B cell (primary cell): ENCODE measurements around the gene MTO1. TPM values are rescaled to one million over a fixed set of nuclear protein-coding genes. Genes with fewer than 3 reads are reported as not detected.

Experiments used
- ATAC-seq: fragments of 200-7000 bp; cut with Tn5 transposase; one replicate; pipeline ENCODE4 v1.10.0; 2021; ENCODE audit warnings: low read depth, mild to moderate bottlenecking, moderate number of reproducible peaks, moderate library complexity
- CTCF ChIA-PET: fragments of 350-600 bp; sonication (Branson Sonifier 250); formaldehyde crosslinking; loops from one replicate; lab custom pipeline; 2021; ENCODE audit warnings: antibody characterized with exemption, inconsistent platforms; lab: Charles Lee
- POLR2A ChIA-PET: fragments of 350-600 bp; sonication (Branson Sonifier 250); formaldehyde crosslinking; loops from one replicate; lab custom pipeline; 2021; ENCODE audit warnings: antibody characterized with exemption; lab: Charles Lee
- DNase-seq: peaks from one replicate; pipeline ENCODE4 v3.0.0; 2013
- H2AFZ ChIP-seq: 2 replicates; pipeline ENCODE4 v1.6.1; 2012; ENCODE audit warnings: mild to moderate bottlenecking, low read depth, low read length; ENCODE audit not compliant: insufficient read depth, poor library complexity, severe bottlenecking
- H3K27ac ChIP-seq, 2 donors: 1 replicate in 1 of 2; 2 replicates in 1 of 2; pipeline ENCODE4 v1.5.1; 2012 to 2013; ENCODE audit warnings: low read length in 2 of 2, mild to moderate bottlenecking in 2 of 2, moderate library complexity in 1 of 2
- H3K27me3 ChIP-seq, 4 experiments: fragments of 200-600 bp in 1 of 4; sonication (generic) in 1 of 4; replicated peaks in 1 of 4; 1 replicate in 2 of 4; 2 replicates in 2 of 4; pipeline versions ENCODE4 v1.6.1 to v1.7.0; 2013 to 2016; ENCODE audit warnings: low read length in 3 of 4, mild to moderate bottlenecking in 2 of 4, mixed read lengths in 1 of 4, moderate library complexity in 1 of 4; ENCODE audit not compliant: insufficient read depth in 4 of 4, control insufficient read depth in 3 of 4; ENCODE audit errors: control extremely low read depth in 1 of 4
- H3K36me3 ChIP-seq, 2 experiments: replicated peaks in 1 of 2; 1 replicate in 1 of 2; 2 replicates in 1 of 2; pipeline versions ENCODE4 v1.6.1 to v1.7.1; 2013; ENCODE audit warnings: low read length in 1 of 2; ENCODE audit not compliant: insufficient read depth in 2 of 2, control insufficient read depth in 1 of 2; ENCODE audit errors: control extremely low read depth in 1 of 2, extremely low read depth in 1 of 2
- H3K4me1 ChIP-seq, 2 donors: fragments of 200-600 bp in 1 of 2; sonication (generic) in 1 of 2; 1 replicate in 1 of 2; 2 replicates in 1 of 2; pipeline versions ENCODE4 v1.5.1 to v1.6.1; 2013 to 2017; ENCODE audit warnings: low read length in 2 of 2; ENCODE audit not compliant: control insufficient read depth in 2 of 2, insufficient read depth in 2 of 2
- H3K4me2 ChIP-seq: replicated peaks from 2 replicates; pipeline ENCODE3; 2012; ENCODE audit warnings: mild to moderate bottlenecking, low read depth, low read length; ENCODE audit not compliant: poor library complexity, severe bottlenecking
- H3K4me3 ChIP-seq, 5 experiments: fragments of 200-600 bp in 1 of 5; sonication (generic) in 1 of 5; 1 replicate in 3 of 5; 2 replicates in 2 of 5; pipeline versions ENCODE4 v1.5.1 to v1.7.0; 2011 to 2016; ENCODE audit warnings: low read length in 4 of 5, mild to moderate bottlenecking in 4 of 5, low read depth in 2 of 5, control low read depth in 1 of 5, moderate library complexity in 1 of 5; ENCODE audit not compliant: insufficient read depth in 1 of 5; ENCODE audit errors: control extremely low read depth in 1 of 5, extremely low read depth in 1 of 5
- H3K79me2 ChIP-seq: fragments of 200-600 bp; sonication (generic); one replicate; pipeline ENCODE4 v1.6.0; 2016; ENCODE audit warnings: low read length; ENCODE audit not compliant: control insufficient read depth, insufficient read depth
- H3K9ac ChIP-seq: fragments of 200-600 bp; sonication (generic); 2 replicates; pipeline ENCODE4 v1.6.1; 2017; ENCODE audit warnings: mild to moderate bottlenecking, low read length, moderate library complexity
- H3K9me3 ChIP-seq, 3 donors: one replicate each; pipeline versions ENCODE4 v1.6.1 to v1.7.1; 2013; ENCODE audit warnings: low read length in 2 of 3; ENCODE audit not compliant: control insufficient read depth in 2 of 3, insufficient read depth in 1 of 3; ENCODE audit errors: control extremely low read depth in 1 of 3
- H4K20me1 ChIP-seq: 2 replicates; pipeline ENCODE4 v1.6.0; 2012; ENCODE audit warnings: mild to moderate bottlenecking, low read length; ENCODE audit not compliant: insufficient read depth, control insufficient read depth, poor library complexity, severe bottlenecking
- H3K27ac Mint-ChIP-seq: one replicate; pipeline ENCODE4 v1.8.0; 2021; ENCODE audit warnings: mixed read lengths
- H3K27me3 Mint-ChIP-seq: one replicate; pipeline ENCODE4 v1.8.0; 2021; ENCODE audit warnings: mixed read lengths
- H3K4me1 Mint-ChIP-seq: one replicate; pipeline ENCODE4 v1.8.0; 2021; ENCODE audit warnings: mixed read lengths
- H3K4me3 Mint-ChIP-seq: one replicate; pipeline ENCODE4 v1.8.0; 2021; ENCODE audit warnings: mixed read lengths
- H3K9me3 Mint-ChIP-seq: one replicate; pipeline ENCODE4 v1.8.0; 2022; ENCODE audit warnings: mixed read lengths; ENCODE audit not compliant: insufficient read depth
- CTCF ChIP-seq: fragments of 200-600 bp; IDR thresholded peaks from one replicate; pipeline ENCODE4 v1.8.0; 2022; ENCODE audit warnings: antibody characterized with exemption, mild to moderate bottlenecking
- EZH2 ChIP-seq: IDR thresholded peaks from 2 replicates; pipeline ENCODE4 v1.6.1; 2012; ENCODE audit warnings: borderline replicate concordance, low read depth, mild to moderate bottlenecking, moderate library complexity, low read length; ENCODE audit not compliant: insufficient read depth, poor library complexity, severe bottlenecking
- WGBS: methylation state at CpG from one replicate; pipeline ENCODE4 v1.1.5; 2013; ENCODE audit warnings: missing lambda C conversion rate; ENCODE audit not compliant: insufficient coverage; 5-methylcytosine and 5-hydroxymethylcytosine counted together
- intact Hi-C: fragments of 100-400 bp; cut with micrococcal nuclease; formaldehyde crosslinking; loops from one replicate; pipeline ENCODE4 v1.10.0; 2022
- polyA plus RNA-seq: library from polyadenylated mRNA; depleted of rRNA; stranded (reverse); fragments of >200 nt; gene quantifications from 2 replicates; pipeline ENCODE4 v1.2.3, GENCODE V29; 2012
- total RNA-seq, 2 donors: library from RNA; stranded (reverse); fragments of 120-200 nt in 1 of 2; gene quantifications; 1 replicate in 1 of 2; 2 replicates in 1 of 2; pipeline versions ENCODE4 v1.2.3 to v1.2.4, GENCODE V29; 2013 to 2022

The MTO1 gene
- total and polyA plus RNA-seq, 2 donors (not counting 1 experiment from before 2014, with no cell fraction given): 52.1 to 84.4 TPM

GRCh38 chr6:73542891-73543290 lies 81.4 kb downstream of the MTO1 start:
- Histone ChIP-seq H4K20me1 (no peaks in the 10 kb centered on the region), H3K4me2 (no peak overlapping the region), H3K27me3 (no peaks in the 10 kb centered on the region), H3K9me3 (no peaks in the 10 kb centered on the region), H3K79me2 (no peaks in the 10 kb centered on the region), H3K36me3 (no peaks in the 10 kb centered on the region), H3K27ac (no peak overlapping the region), H2AFZ (no peak overlapping the region), H3K4me1 (no peaks in the 10 kb centered on the region), H3K4me3 (no peak overlapping the region), H3K9ac (no peak overlapping the region)
- no peaks in the 10 kb centered on the region for H3K27me3 Mint-ChIP-seq
- no peak for TF ChIP-seq CTCF
- TF ChIP-seq EZH2: no peak
- POLR2A ChIA-PET: no interaction called here
- H3K4me1 Mint-ChIP-seq: no peaks in the 10 kb centered on the region
- ATAC-seq: no peak
- H3K4me3 Mint-ChIP-seq: no peak overlapping the region
- intact Hi-C loops: no loop called here
- CTCF ChIA-PET: interaction anchor here (1.4 to 1.6 kb wide), 2 partner anchors 8 to 22 kb away, joined by 3 to 4 read pairs; partner anchors contain the start of gene EEF1A1
- H3K27ac Mint-ChIP-seq: no peak overlapping the region
- no peak for DNase-seq
- WGBS: 93% methylated on average over 2 of the region's 5 CpGs
- H3K9me3 Mint-ChIP-seq: no peaks in the 10 kb centered on the region

- Histone ChIP-seq H2AFZ (no peak overlapping the region), H3K4me3 (no peak overlapping the region), H3K79me2 (no peaks in the 10 kb centered on the region), H3K9me3 (no peaks in the 10 kb centered on the region), H3K27me3 (no peaks in the 10 kb centered on the region), H3K27ac (no peak overlapping the region), H3K36me3 (no peaks in the 10 kb centered on the region), H3K9ac (no peak overlapping the region), H4K20me1 (no peaks in the 10 kb centered on the region), H3K4me2 (no peak overlapping the region), H3K4me1 (no peaks in the 10 kb centered on the region)
- no peak for ATAC-seq
- Mint-ChIP-seq H3K9me3 (no peaks in the 10 kb centered on the region), H3K27ac (no peak overlapping the region), H3K4me1 (no peaks in the 10 kb centered on the region), H3K27me3 (no peaks in the 10 kb centered on the region), H3K4me3 (no peak overlapping the region)
- ChIA-PET CTCF (interaction anchor here (1.0 to 1.4 kb wide), 2 partner anchors 11 to 31 kb away, joined by 3 read pairs; no protein-coding TSS in a partner anchor), POLR2A (no interaction called here)
- no peak for TF ChIP-seq EZH2
- no peak for DNase-seq
- intact Hi-C loops: no loop called here
- no CpG with 5 or more reads among the region's 1 CpG for WGBS
Measured at GRCh38 chr6:73547036-73547435, 85.5 kb downstream of the MTO1 start.
